Liver (tissue), 3 donors: ENCODE measurements around the gene ADGRG3.
A peak's percentile ranks its signal among the peaks of the same experiment; 100 is the strongest.

Experiments used
- EGR1 ChIP-seq, 2 donors: IDR thresholded peaks; 2 replicates each; pipeline ENCODE4 v1.6.1; 2016 to 2018; ENCODE audit warnings: antibody characterized with exemption in 2 of 2, low read depth in 2 of 2
- FOXA1 ChIP-seq: IDR thresholded peaks from 2 replicates; pipeline ENCODE4 v1.6.1; 2016; ENCODE audit warnings: antibody characterized with exemption
- GABPA ChIP-seq, 2 donors: IDR thresholded peaks in 1 of 2; conservative IDR thresholded peaks in 1 of 2; 2 replicates each; pipeline ENCODE4 v1.6.1; 2016; ENCODE audit warnings: antibody characterized with exemption in 2 of 2, mild to moderate bottlenecking in 1 of 2, moderate library complexity in 1 of 2
- HNF4A ChIP-seq, 2 donors: conservative IDR thresholded peaks; 2 replicates each; pipeline ENCODE4 v1.6.1; 2016; ENCODE audit warnings: antibody characterized with exemption in 2 of 2, mild to moderate bottlenecking in 2 of 2
- HNF4G ChIP-seq: IDR thresholded peaks from 2 replicates; pipeline ENCODE4 v1.6.1; 2016; ENCODE audit warnings: antibody characterized with exemption
- JUND ChIP-seq, 2 donors: IDR thresholded peaks; 2 replicates each; pipeline ENCODE4 v1.6.1; 2016; ENCODE audit warnings: antibody characterized with exemption in 2 of 2
- RAD21 ChIP-seq, 2 donors: IDR thresholded peaks; 2 replicates each; pipeline ENCODE4 v1.6.1; 2016; ENCODE audit warnings: antibody characterized with exemption in 2 of 2, mild to moderate bottlenecking in 2 of 2
- RXRA ChIP-seq, 2 donors: IDR thresholded peaks; 2 replicates each; pipeline ENCODE4 v1.6.1; 2017 to 2018; ENCODE audit warnings: antibody characterized with exemption in 2 of 2, mild to moderate bottlenecking in 1 of 2
- SP1 ChIP-seq: IDR thresholded peaks from 2 replicates; pipeline ENCODE4 v1.6.1; 2018; ENCODE audit warnings: antibody characterized with exemption, mild to moderate bottlenecking
- TAF1 ChIP-seq: conservative IDR thresholded peaks from 2 replicates; pipeline ENCODE4 v1.6.1; 2016; ENCODE audit warnings: antibody characterized with exemption, mild to moderate bottlenecking
- YY1 ChIP-seq: IDR thresholded peaks from 2 replicates; pipeline ENCODE4 v1.6.1; 2016; ENCODE audit warnings: antibody characterized with exemption, mild to moderate bottlenecking
- TF ChIP-seq, protein P1 (sequence below): fragments of 150-350 bp; IDR thresholded peaks from 2 replicates; pipeline ENCODE4 v1.5.1; 2017; ENCODE audit warnings: improper control_type of control experiment, low read depth, low read length; ENCODE audit not compliant: missing input control
- TF ChIP-seq, protein P2 (sequence below): IDR thresholded peaks from 2 replicates; pipeline ENCODE4 v1.6.1; 2016; ENCODE audit warnings: antibody characterized with exemption
- TF ChIP-seq, protein P3 (sequence below): IDR thresholded peaks from 2 replicates; pipeline ENCODE4 v1.6.1; 2016; ENCODE audit warnings: antibody characterized with exemption, mild to moderate bottlenecking
- donor health status: healthy.
- donor health status: healthy.

DNA sequence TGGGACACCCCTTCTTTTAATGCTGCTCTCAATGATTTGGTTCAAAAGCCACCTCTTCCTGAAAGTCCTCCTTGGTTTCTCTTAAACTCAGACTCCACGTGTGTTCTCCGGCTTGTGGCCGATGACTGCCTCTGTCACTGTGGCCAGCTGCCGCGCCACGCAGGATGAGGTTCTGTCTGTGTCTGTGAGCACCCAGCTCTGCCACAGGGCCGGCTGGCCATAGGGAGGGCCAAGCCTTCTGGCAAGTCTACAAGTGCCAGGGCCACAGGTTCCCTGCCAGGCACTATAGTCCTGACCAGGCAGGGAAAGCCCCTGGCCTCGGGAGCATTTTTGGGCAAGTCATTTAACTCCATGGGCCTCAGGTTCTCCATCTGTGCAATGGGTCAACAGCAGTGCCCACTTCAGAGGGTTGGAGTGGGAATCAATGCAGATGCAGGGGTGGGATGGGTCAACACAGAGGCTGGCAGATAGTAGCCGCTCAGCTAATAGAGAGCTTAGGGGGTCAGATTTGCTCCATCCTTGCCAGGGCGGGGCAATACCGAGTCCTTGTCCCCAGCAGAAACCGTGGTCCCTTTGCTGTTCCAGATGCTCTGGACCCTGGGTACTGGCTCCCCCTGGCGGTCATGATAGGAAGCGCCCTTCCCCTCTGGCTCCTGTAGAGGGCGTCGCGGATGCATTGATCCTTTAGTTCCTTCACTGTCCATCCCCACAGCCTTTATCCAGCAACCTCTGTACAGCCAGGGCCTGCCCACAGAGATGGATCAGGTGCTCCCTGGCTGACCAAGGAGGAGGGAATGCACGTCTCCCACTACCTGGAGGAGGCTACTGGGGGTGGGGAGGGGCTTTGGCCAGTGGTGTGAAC, 19.3 kb upstream of the ADGRG3 start:
- TF ChIP-seq, protein P1, sequence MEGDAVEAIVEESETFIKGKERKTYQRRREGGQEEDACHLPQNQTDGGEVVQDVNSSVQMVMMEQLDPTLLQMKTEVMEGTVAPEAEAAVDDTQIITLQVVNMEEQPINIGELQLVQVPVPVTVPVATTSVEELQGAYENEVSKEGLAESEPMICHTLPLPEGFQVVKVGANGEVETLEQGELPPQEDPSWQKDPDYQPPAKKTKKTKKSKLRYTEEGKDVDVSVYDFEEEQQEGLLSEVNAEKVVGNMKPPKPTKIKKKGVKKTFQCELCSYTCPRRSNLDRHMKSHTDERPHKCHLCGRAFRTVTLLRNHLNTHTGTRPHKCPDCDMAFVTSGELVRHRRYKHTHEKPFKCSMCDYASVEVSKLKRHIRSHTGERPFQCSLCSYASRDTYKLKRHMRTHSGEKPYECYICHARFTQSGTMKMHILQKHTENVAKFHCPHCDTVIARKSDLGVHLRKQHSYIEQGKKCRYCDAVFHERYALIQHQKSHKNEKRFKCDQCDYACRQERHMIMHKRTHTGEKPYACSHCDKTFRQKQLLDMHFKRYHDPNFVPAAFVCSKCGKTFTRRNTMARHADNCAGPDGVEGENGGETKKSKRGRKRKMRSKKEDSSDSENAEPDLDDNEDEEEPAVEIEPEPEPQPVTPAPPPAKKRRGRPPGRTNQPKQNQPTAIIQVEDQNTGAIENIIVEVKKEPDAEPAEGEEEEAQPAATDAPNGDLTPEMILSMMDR, result peak; percentile 100
- TF ChIP-seq RXRA (IDR thresholded peaks at IDR 0.05) (peak in 1 of 2 donors; percentile 42), EGR1 (IDR thresholded peaks at IDR 0.05; ENCODE audit: low read depth in 2 of 2) (no peak), JUND (IDR thresholded peaks at IDR 0.05) (no peak), GABPA (IDR thresholded peaks at IDR 0.05 in 1 of 2, conservative IDR thresholded peaks at IDR 0.05 in 1 of 2) (no peak), YY1 (no peak), RAD21 (IDR thresholded peaks at IDR 0.05) (peak; percentile 100), SP1 (no peak), TAF1 (no peak), FOXA1 (peak; percentile 25), HNF4A (conservative IDR thresholded peaks at IDR 0.05) (peak in 1 of 2 donors; percentile 24), HNF4G (no peak)
- TF ChIP-seq, protein P2, sequence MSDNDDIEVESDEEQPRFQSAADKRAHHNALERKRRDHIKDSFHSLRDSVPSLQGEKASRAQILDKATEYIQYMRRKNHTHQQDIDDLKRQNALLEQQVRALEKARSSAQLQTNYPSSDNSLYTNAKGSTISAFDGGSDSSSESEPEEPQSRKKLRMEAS, result no peak
- TF ChIP-seq, protein P3, sequence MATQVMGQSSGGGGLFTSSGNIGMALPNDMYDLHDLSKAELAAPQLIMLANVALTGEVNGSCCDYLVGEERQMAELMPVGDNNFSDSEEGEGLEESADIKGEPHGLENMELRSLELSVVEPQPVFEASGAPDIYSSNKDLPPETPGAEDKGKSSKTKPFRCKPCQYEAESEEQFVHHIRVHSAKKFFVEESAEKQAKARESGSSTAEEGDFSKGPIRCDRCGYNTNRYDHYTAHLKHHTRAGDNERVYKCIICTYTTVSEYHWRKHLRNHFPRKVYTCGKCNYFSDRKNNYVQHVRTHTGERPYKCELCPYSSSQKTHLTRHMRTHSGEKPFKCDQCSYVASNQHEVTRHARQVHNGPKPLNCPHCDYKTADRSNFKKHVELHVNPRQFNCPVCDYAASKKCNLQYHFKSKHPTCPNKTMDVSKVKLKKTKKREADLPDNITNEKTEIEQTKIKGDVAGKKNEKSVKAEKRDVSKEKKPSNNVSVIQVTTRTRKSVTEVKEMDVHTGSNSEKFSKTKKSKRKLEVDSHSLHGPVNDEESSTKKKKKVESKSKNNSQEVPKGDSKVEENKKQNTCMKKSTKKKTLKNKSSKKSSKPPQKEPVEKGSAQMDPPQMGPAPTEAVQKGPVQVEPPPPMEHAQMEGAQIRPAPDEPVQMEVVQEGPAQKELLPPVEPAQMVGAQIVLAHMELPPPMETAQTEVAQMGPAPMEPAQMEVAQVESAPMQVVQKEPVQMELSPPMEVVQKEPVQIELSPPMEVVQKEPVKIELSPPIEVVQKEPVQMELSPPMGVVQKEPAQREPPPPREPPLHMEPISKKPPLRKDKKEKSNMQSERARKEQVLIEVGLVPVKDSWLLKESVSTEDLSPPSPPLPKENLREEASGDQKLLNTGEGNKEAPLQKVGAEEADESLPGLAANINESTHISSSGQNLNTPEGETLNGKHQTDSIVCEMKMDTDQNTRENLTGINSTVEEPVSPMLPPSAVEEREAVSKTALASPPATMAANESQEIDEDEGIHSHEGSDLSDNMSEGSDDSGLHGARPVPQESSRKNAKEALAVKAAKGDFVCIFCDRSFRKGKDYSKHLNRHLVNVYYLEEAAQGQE, result no peak
